DND-41 (cell line): ENCODE results near the gene THBS4.

Experiments used
- CTCF ChIP-seq: IDR thresholded peaks from 2 replicates; pipeline ENCODE4 v1.5.1; 2012; ENCODE audit warnings: borderline replicate concordance, low read length, moderate library complexity, mild to moderate bottlenecking; ENCODE audit not compliant: poor library complexity, severe bottlenecking; ENCODE audit errors: extremely low read depth
- EZH2 ChIP-seq: IDR thresholded peaks from 3 replicates; pipeline ENCODE4 v1.6.1; 2012; ENCODE audit warnings: borderline replicate concordance, low read depth, mild to moderate bottlenecking, moderate library complexity, low read length, inconsistent platforms; ENCODE audit not compliant: severe bottlenecking

GRCh38 chr5:80117446-80117845 is 82.3 kb downstream of the THBS4 start:
- TF ChIP-seq CTCF (no peak), EZH2 (no peak)
